ENCODE data around the gene ATP5F1A. TPM values are rescaled to one million over a fixed set of nuclear protein-coding genes. Genes with fewer than 3 reads are reported as not detected.

Gene ATP5F1A
- total RNA-seq, 1 experiment from 2014 or later: 625 TPM

DNA sequence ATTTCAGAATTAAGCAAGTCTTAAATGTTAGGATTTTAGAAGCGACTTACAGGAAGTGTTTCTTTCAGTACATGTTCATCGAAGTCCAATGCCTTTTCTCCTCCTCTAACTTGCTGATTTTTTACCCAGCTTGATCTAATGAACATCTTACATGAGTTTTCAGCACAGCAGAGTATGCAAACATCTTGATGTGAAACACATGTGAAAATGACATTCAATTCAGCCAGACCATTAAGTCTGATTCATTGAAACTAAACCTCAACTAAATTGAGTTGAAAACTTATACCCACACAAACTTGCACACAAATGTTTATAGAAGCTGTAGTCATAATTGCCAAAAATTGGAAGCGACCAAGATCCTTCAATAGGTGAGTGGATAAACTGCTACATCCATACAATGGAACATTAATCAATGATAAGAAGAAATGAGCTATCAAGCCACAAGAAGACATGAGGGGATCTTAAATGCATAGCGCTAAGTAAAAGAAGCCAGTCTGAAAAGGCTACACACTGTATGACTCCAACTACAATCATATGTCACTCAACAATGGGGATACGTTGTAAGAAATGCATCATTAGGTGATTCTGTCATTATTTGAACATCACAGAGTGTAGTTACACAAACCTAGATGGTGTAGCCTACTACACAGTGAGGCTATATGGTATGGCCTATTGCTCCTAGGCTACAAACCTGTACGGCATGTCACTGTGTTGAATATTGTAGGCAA is 44.6 kb downstream of the ATP5F1A start:
- no peaks in the 10 kb centered on the region for H3K4me1 ChIP-seq (ENCODE audit: insufficient read depth, low read length)
- no peaks in the 10 kb centered on the region for H3K79me2 ChIP-seq (ENCODE audit: insufficient read depth, low read length)
- H2BK15ac ChIP-seq (ENCODE audit: low read depth, low read length): no peak overlapping the region
- H3K56ac ChIP-seq (ENCODE audit: insufficient read length, low read depth, low read length): no peak overlapping the region
- H2AFZ ChIP-seq (ENCODE audit: low read length): no peak overlapping the region
- no peak overlapping the region for H3K9ac ChIP-seq (ENCODE audit: extremely low read depth, insufficient read length, low read length)
- no peak overlapping the region for H2BK5ac ChIP-seq (ENCODE audit: insufficient read length, low read length)
- H4K91ac ChIP-seq (ENCODE audit: insufficient read length, low read depth, low read length): no peak overlapping the region
- Mint-ChIP-seq H3K9me3 (no peaks in the 10 kb centered on the region), H3K36me3 (ENCODE audit: insufficient read depth in 1 of 3, low read depth in 3 of 3) (no peaks in the 10 kb centered on the region), H3K27me3 (ENCODE audit: low read depth) (peaks cover 1% of the 10 kb centered on the region), H3K4me1 (no peaks in the 10 kb centered on the region), H3K27ac (no peak overlapping the region), H3K4me3 (no peak overlapping the region)
- H2AK5ac ChIP-seq (ENCODE audit: insufficient read length, low read length): no peak overlapping the region
- no peaks in the 10 kb centered on the region for H4K20me1 ChIP-seq (ENCODE audit: control insufficient read depth, insufficient read depth, insufficient read length)
- no peak overlapping the region for H4K5ac ChIP-seq (ENCODE audit: insufficient read length, low read depth, low read length)
- H2BK12ac ChIP-seq (ENCODE audit: insufficient read length, low read depth, low read length): no peak overlapping the region
- H3K27me3 ChIP-seq (ENCODE audit: insufficient read depth, low read length): no peaks in the 10 kb centered on the region
- H4K8ac ChIP-seq (replicated peaks; ENCODE audit: insufficient read length, low read depth, low read length): no peak overlapping the region
- no peak overlapping the region for H3K14ac ChIP-seq (ENCODE audit: insufficient read depth, low read length)
- no peak overlapping the region for H2BK20ac ChIP-seq (ENCODE audit: low read depth, low read length, poor library complexity, severe bottlenecking)
- H3K4ac ChIP-seq (ENCODE audit: low read depth, low read length): no peak overlapping the region
- no peak overlapping the region for H3K27ac ChIP-seq (ENCODE audit: insufficient read length, low read depth, low read length)
- no CpG with 5 or more reads among the region's 6 CpGs for WGBS (ENCODE audit: extremely low coverage, insufficient read length, low lambda C conversion rate)
- H3K9me3 ChIP-seq (ENCODE audit: control insufficient read depth, low read depth, low read length): no peaks in the 10 kb centered on the region
- H3T11ph ChIP-seq (ENCODE audit: low read length): no peak overlapping the region
- no peaks in the 10 kb centered on the region for H3K79me1 ChIP-seq (ENCODE audit: insufficient read depth, low read depth, low read length, poor library complexity, severe bottlenecking)
- no peak overlapping the region for H3K23ac ChIP-seq (ENCODE audit: insufficient read length, low read depth, low read length)
- TF ChIP-seq, protein P1, sequence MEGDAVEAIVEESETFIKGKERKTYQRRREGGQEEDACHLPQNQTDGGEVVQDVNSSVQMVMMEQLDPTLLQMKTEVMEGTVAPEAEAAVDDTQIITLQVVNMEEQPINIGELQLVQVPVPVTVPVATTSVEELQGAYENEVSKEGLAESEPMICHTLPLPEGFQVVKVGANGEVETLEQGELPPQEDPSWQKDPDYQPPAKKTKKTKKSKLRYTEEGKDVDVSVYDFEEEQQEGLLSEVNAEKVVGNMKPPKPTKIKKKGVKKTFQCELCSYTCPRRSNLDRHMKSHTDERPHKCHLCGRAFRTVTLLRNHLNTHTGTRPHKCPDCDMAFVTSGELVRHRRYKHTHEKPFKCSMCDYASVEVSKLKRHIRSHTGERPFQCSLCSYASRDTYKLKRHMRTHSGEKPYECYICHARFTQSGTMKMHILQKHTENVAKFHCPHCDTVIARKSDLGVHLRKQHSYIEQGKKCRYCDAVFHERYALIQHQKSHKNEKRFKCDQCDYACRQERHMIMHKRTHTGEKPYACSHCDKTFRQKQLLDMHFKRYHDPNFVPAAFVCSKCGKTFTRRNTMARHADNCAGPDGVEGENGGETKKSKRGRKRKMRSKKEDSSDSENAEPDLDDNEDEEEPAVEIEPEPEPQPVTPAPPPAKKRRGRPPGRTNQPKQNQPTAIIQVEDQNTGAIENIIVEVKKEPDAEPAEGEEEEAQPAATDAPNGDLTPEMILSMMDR (conservative IDR thresholded peaks at IDR 0.05): no peak
- no peak overlapping the region for H3K4me2 ChIP-seq (ENCODE audit: insufficient read depth, insufficient read length, low read length)
- no peaks in the 10 kb centered on the region for H3K23me2 ChIP-seq (ENCODE audit: insufficient read length, low read depth, low read length, poor library complexity, severe bottlenecking)
- DNase-seq: no peak
- H3K18ac ChIP-seq (ENCODE audit: insufficient read length, low read depth, low read length): no peak overlapping the region
- H2BK120ac ChIP-seq (ENCODE audit: low read depth, low read length, poor library complexity, severe bottlenecking): no peak overlapping the region
